HG02678 (cell line): Measurements from ENCODE around the gene USH1C.

Source experiments
- ATAC-seq: cut with Tn5 transposase; IDR thresholded peaks from one replicate; pipeline ENCODE4 v1.9.1; 2021; ENCODE audit warnings: mild to moderate bottlenecking, moderate library complexity; ENCODE audit not compliant: unreplicated experiment

The USH1C gene

DNA sequence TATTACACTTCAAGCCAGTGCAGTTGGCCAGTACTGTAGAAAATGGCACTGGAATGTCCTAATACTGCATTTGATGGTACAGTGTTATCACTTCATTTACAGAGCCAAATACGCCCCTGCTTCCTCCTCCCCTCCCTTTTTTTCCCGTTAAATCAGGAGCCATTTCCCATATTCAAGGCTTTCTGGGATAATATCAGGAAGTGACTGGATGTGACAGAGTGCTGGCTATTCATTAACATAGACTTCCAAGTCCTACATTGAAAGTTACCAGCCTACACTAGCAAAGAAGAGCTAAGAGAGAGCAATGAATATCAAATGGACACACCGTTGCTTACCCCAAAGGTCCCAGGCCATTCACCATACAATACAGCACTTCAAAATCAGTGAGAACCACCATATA is 35.4 kb downstream of the USH1C start:
- ATAC-seq: no peak

DNA sequence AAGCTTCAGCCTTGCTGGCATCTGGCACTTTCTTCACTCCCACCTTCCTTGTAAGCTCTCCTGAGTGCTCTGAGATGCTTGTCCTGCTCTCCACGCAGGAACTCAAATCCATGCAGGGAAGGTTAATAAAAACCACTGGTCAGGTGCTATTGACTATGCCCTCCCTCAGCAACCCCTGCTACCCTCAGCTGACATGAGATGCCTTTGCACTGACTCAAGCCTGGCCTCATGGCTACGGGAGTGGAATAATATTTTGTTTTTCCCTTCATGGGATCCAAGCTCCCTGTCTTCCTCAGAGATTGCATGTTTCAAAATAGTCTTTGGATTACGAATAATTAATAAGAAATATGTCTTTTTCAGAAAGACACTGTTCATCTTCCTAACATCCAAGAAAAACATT is 35.9 kb downstream of the USH1C start:
- no peak for ATAC-seq

GRCh38 chr11:17507773-17508172 is 36.4 kb downstream of the USH1C start:
- no peak for ATAC-seq

GRCh38 chr11:17506942-17507341 is 37.3 kb downstream of the USH1C start:
- ATAC-seq: peak; percentile 60

DNA sequence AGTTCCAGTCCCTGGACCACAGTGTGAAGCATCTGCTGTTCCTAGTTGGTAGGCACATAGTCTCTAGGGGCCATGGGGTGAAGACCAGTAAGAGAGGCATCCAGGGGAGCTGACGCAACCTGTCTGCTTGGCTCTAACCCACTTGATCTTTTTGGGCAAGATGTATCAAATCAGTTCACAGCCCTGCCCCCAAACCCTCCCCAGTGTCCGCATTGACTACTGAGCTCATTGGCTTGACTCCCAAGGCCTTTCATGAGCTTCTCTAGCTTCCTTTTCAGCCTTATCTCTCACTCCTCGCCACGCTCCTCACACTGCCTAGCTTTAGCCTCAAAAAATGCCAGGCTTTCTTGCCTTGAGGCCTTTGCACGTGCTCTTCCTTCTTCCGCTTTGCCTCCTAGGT is 37.9 kb downstream of the USH1C start:
- ATAC-seq: no peak

DNA sequence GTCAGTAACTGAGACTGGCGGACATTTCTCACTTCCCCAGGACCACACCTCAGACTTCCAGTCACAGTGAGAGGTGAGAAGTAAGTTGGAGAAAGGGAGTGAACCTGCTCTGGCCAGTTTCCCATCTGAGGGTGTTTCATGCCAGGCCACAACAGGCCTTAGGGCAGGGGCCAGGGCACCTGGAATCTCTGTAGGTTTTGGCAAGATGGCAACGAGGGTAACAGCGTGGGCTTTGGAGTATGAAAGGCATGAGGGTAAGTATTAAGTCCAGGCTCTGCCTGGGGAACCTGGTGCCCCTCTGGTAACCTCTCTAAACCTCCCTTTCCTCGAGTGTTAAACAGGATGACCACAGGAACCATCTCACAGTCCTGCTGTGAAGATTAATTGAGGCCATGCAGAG is 39.1 kb downstream of the USH1C start:
- ATAC-seq: no peak

DNA sequence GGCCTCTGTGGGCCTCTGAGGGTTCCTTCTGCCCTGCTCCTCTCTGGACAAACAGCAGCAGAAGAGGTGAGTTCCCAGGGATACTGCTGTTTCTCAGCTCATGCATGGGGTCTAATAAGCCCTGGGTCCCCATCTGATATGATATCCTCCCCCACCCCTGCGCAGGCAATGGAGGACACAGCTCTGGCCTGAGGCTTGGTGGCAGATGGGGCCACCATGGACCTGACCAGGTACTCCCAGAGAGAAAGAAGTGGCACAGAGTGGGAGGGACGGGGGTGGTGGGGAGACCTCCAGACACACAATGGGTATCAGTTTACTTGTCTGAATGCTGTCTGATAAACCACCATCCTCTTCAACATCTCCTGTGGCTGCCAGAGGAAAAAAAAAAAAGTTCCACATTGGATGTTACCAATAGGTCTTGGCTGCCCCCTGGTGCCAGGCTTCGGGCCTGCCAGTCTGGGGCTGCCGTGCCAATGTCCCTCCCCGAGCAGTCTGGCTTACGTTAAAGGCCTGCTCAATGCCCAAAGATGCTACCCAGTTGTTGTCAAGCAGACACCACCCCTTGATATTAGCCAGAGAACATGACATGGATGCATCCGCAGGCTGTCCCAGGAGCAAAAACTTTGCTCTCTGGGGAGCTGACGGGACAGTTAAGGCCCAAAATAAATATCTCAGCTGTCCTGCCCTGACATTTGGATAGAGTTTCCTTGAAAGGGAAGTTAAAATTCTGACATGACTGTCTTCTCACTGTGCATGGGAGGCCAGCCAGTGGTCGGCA is 39.7 kb downstream of the USH1C start:
- ATAC-seq: peak; percentile 67

DNA sequence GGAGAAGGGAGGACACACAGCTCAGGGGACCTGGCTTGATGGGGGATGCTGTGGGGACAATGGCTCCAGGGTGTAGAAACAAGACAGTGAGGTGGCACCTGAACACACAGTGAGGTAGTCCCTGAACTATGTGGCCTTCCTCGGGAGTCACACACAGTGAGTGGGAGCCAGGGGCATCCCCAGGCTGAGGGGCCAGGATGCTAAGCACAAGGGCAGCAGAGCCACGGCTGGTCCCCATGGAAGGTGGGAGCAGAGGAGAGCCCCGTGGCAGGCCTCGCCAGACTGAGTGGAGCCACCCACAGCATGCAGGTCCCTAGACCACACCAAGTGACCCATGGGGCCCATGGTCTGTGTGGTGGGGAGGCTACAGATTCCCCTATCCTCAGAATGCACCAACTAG is 41.6 kb downstream of the USH1C start:
- no peak for ATAC-seq

- ATAC-seq: no peak
Observed at GRCh38 chr11:17500673-17501072, 43.5 kb downstream of the USH1C start.

GRCh38 chr11:17498475-17498874 is 45.7 kb downstream of the USH1C start:
- no peak for ATAC-seq

- ATAC-seq: no peak
Observed at GRCh38 chr11:17498058-17498457, 46.2 kb downstream of the USH1C start.

DNA sequence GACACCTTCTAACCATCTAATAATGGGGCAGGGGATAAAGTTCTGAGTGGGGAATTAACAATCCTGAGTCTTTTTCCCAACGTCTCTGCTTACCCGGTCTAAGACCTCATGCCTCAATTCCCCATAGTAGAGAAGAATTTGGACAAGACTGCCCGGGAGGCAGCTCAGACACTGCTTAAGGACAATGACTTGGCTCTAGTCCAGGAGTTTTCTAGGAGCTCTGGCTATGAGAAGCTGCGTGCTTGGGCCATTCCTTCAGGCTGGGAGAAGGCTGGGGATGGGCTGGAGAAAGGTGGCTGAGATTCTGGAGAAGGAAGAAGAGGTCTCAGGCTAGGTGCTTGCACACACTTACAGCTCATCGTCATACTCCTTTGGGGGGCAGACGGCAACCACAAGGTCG is 47.8 kb downstream of the USH1C start:
- no peak for ATAC-seq

- ATAC-seq: no peak
Observed at GRCh38 chr11:17494019-17494418, 50.2 kb downstream of the USH1C start.

- no peak for ATAC-seq
Observed at GRCh38 chr11:17490938-17491337, 53.3 kb downstream of the USH1C start.

DNA sequence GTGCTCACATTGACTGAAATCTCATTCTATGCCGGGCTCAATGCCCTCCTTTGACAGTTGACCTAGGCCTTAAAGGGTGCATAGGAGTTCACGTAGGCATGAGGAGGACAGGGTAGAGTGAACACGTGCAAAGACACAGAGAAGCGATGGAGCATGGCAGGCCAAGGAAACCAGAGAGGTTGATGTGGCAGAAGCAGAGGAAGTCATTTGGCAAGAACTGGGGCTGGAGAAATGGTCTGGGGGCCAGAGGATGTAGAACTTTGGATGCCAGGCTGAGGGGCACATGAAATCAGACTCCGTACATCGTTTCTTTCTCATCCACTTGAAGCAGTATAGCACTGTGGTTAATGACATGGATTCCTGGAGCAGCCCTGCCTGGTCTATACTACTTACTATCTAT is 54.0 kb downstream of the USH1C start:
- no peak for ATAC-seq

DNA sequence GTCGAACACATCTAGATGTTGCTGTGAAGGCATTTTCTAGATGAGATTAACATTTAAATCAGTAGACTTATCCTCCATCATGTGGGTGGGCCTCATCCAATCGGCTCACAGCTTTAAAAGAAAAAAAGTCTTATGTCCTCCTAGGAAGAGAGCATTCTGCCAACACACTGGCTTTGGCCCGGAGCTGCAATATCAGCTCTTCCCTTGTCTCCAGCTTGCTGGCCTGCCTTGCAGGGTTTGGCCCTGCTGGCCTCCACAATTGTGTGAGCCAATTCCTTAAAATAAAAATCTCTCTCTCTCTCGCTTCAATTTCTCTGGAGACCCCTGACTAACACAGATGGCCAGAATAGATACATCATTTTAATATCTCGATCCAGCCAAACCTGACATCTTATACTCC is 54.5 kb downstream of the USH1C start:
- ATAC-seq: no peak

- no peak for ATAC-seq
Observed at GRCh38 chr11:17488563-17488962, 55.7 kb downstream of the USH1C start.

DNA sequence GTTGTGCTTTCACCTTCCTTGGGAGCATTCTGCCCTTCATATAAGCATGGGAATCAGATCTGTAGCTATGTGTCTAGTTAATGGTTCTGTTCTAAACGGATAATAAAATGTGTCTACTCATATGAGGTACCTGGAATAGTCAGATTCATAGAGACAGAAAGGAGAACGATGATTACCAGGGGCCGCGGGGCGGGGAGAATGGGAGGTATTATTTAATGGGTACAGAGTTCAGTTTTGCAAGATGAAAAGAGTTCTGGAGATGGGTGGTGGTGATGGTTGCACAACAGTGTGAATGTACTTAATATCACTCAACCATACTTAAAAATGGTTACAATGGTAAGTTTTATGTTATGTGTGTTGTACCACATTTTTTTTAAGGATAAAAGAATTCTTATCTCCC is 57.6 kb downstream of the USH1C start:
- no peak for ATAC-seq

DNA sequence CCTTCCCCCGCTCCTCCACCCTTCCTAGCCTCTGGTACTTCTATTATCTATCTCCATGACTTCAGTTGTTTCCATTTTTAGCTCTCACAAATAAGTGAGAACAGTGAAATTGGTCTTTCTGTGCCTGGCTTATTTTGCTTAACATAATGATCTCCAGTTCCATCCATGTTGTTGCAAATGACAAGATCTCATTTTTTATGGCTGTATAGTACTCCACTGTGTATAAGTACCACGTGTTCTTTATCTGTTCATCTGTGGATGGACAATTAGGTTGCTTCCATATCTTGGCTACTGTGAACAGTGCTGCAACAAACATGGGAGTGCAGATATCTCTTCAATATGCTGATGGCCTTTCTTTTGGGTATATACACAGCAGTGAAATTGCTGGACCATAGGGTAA is 60.7 kb downstream of the USH1C start:
- no peak for ATAC-seq

- no peak for ATAC-seq
Observed at GRCh38 chr11:17481905-17482304, 62.3 kb downstream of the USH1C start.

DNA sequence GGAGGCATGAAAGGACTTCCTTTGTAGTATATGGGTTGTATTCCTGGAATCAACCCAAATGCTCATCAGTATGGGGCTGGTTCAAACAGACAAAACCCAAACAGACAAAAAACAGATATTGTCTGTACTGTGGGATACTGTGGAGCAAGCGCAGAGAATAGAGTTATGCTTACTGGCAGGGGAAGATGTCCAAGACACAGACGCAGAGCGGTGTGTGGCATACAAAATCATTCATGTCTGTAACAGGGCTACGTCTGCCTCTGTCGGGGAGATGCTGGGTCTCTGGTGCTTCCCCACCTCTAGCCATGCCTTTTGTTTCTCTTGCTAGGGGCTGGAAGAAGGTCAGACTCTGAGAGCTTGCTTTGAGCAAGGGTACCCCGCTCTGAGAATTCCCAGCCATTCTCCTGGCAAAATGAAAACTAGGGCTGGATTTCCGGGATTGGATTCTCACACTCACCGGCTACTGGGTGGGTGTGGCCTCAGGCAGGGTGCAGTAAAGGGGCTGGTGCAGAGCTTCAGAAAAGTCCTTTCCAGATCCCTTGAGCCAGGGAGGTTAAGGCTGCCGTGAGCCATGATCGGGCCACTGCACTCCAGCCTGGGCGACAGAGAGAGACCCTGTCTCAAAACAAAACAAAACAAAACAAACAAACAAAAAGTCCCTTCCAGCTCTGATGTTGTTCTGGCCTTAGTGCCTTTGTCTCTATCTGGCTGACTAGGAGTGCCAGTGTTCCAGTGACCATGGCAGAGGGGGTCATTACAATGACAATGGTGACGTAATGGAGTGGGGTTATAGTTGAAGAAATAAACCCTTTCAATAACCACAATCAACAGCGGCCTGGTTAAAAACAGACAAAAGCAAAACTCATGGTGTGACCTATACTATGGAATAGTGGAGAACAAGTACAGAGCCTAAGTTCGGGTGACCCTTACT is 64.7 kb downstream of the USH1C start:
- ATAC-seq: no peak

DNA sequence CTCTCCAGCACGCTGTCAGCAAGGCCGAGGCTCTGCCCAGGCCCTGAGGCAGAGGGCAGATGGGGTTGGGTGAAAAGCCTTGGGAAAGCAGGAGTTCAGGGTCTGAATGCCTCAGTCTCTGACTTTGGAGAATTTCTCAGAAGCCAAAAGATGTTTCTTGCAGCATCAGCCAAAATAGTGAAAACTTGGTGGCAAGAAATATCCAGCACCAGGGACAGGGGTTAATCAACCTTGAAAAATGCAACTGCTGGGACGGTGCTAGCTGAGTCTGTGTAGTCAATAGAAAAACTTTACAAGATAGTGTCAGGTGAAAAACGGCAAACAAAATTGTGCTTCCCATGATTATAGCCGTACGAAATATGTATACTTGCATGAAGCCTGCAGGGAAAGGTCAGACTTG is 66.1 kb downstream of the USH1C start:
- no peak for ATAC-seq
